GM12878 (cell line): ENCODE measurements around the gene HMX2. TPM values are rescaled to one million over a fixed set of nuclear protein-coding genes. Genes with fewer than 3 reads are reported as not detected.

ENCODE experiments used
- CBX5 ChIP-seq: sonication (generic); IDR thresholded peaks from 2 replicates; pipeline ENCODE4 v1.6.1; 2016; ENCODE audit warnings: low read depth, moderate library complexity, mild to moderate bottlenecking, inconsistent platforms
- CEBPB ChIP-seq, 2 experiments: fragments of 150-350 bp in 1 of 2; IDR thresholded peaks; 2 replicates each; pipeline ENCODE4 v1.6.1; 2012 to 2014; ENCODE audit warnings: low read depth in 2 of 2, low read length in 2 of 2, borderline replicate concordance in 1 of 2, inconsistent platforms in 1 of 2
- E4F1 ChIP-seq: fragments of 450-650 bp; IDR thresholded peaks from 2 replicates; pipeline ENCODE4 v1.6.1; 2018; ENCODE audit warnings: borderline replicate concordance, mild to moderate bottlenecking; ENCODE audit not compliant: partially characterized antibody
- EZH2 ChIP-seq: IDR thresholded peaks from 2 replicates; pipeline ENCODE4 v1.6.1; 2012; ENCODE audit warnings: low read depth, mild to moderate bottlenecking, control low read depth, inconsistent platforms, low read length, borderline replicate concordance; ENCODE audit not compliant: control insufficient read depth
- HDGF ChIP-seq: fragments of 450-650 bp; IDR thresholded peaks from 2 replicates; pipeline ENCODE4 v1.6.1; 2016; ENCODE audit warnings: antibody characterized with exemption
- MYC ChIP-seq: IDR thresholded peaks from 2 replicates; pipeline ENCODE4 v1.6.1; 2011; ENCODE audit warnings: mild to moderate bottlenecking, low read length, moderate library complexity, inconsistent platforms; ENCODE audit not compliant: insufficient read depth, insufficient replicate concordance, insufficient read length, severe bottlenecking
- NR2F1 ChIP-seq: fragments of 450-650 bp; conservative IDR thresholded peaks from 2 replicates; pipeline ENCODE4 v1.6.1; 2017; ENCODE audit warnings: mild to moderate bottlenecking
- PKNOX1 ChIP-seq: fragments of 450-650 bp; IDR thresholded peaks from 2 replicates; pipeline ENCODE4 v1.6.1; 2016; ENCODE audit warnings: mild to moderate bottlenecking
- RAD51 ChIP-seq: fragments of 450-650 bp; IDR thresholded peaks from 2 replicates; pipeline ENCODE4 v1.6.1; 2016; ENCODE audit warnings: moderate library complexity, mild to moderate bottlenecking, inconsistent platforms
- RUNX3 ChIP-seq: IDR thresholded peaks from 2 replicates; pipeline ENCODE4 v1.6.1; 2012; ENCODE audit warnings: low read length, inconsistent platforms
- TARDBP ChIP-seq: IDR thresholded peaks from 2 replicates; pipeline ENCODE4 v1.6.1; 2016; ENCODE audit warnings: borderline replicate concordance
- TCF12 ChIP-seq: IDR thresholded peaks from 2 replicates; pipeline ENCODE4 v1.6.1; 2011; ENCODE audit warnings: low read depth, mild to moderate bottlenecking, low read length
- TCF7 ChIP-seq: IDR thresholded peaks from 2 replicates; pipeline ENCODE4 v1.6.1; 2014; ENCODE audit warnings: antibody characterized with exemption, borderline replicate concordance
- YBX1 ChIP-seq: fragments of 450-650 bp; IDR thresholded peaks from 2 replicates; pipeline ENCODE4 v1.6.1; 2016; ENCODE audit warnings: antibody characterized with exemption
- ZNF274 ChIP-seq: IDR thresholded peaks from one replicate; pipeline ENCODE4 v1.8.0; 2011; ENCODE audit not compliant: insufficient read length, insufficient read depth
- ZNF592 ChIP-seq: fragments of 450-650 bp; IDR thresholded peaks from 2 replicates; pipeline ENCODE4 v1.6.1; 2017; ENCODE audit warnings: mild to moderate bottlenecking, moderate library complexity
- ZNF687 ChIP-seq: fragments of 450-650 bp; IDR thresholded peaks from 2 replicates; pipeline ENCODE4 v1.6.1; 2017; ENCODE audit warnings: mild to moderate bottlenecking, moderate library complexity
- polyA plus RNA-seq, 11 experiments: library from polyadenylated mRNA; depleted of rRNA in 4 of 11; unstranded in 6 of 11; stranded (reverse) in 5 of 11; fragments of >200 nt; fragmentation: Nextera tagmentation in 4 of 11; fragmentation: Illumina TruSeq in 1 of 11; extraction: Ambion mirVana in 4 of 11; extraction: Trizol in 1 of 11; gene quantifications; 1 replicate in 1 of 11; 2 replicates in 10 of 11; pipeline versions ENCODE4 v1.2.1 to v1.2.3, GENCODE V29; 2011 to 2016; ENCODE audit warnings: inconsistent platforms in 2 of 11, missing spikeins in 2 of 11, low read depth in 1 of 11
- total RNA-seq, 4 experiments: library from RNA; depleted of rRNA in 3 of 4; stranded (reverse); fragments of >200 nt in 3 of 4; fragmentation: Illumina TruSeq in 1 of 4; extraction: Trizol in 1 of 4; gene quantifications; 2 replicates each; pipeline versions ENCODE4 v1.2.1 to v1.2.3, GENCODE V29; 2013 to 2021

HMX2 gene
- total and polyA plus RNA-seq, 10 of the 15 experiments (the other 5 are each of a cell fraction or from before 2014, with no cell fraction given), result 1.4 to 31.3 (median 16.8) TPM; not detected in 1

- no peak for TF ChIP-seq ZNF687
- no peak for TF ChIP-seq CBX5
- TF ChIP-seq EZH2, result no peak
- peak; percentile 81 for TF ChIP-seq RUNX3
- TF ChIP-seq PKNOX1, result peak; percentile 99
- TF ChIP-seq TARDBP, result peak; percentile 95
- TF ChIP-seq E4F1, result peak; percentile 82
- TF ChIP-seq NR2F1, result no peak
- no peak for TF ChIP-seq CEBPB (IDR thresholded peaks at IDR 0.05; ENCODE audit: borderline replicate concordance in 1 of 2, low read depth in 2 of 2, low read length in 2 of 2)
- no peak for TF ChIP-seq ZNF592
- TF ChIP-seq HDGF, result peak; percentile 43
- peak; percentile 98 for TF ChIP-seq RAD51
- no peak for TF ChIP-seq TCF12
- no peak for TF ChIP-seq YBX1
- TF ChIP-seq TCF7, result no peak
- TF ChIP-seq ZNF274, result no peak
- peak; percentile 12 for TF ChIP-seq MYC
Measured at GRCh38 chr10:123154092-123154710, 6.3 kb downstream of the HMX2 start, which contains the start of gene BUB3 (continued).
